NCI-H2029 treated with DMSO at 0.1 percent for 48 hours (cell line): ENCODE data around the gene RFT1.

Source experiments
- DNase-seq: peaks from one replicate; lab custom pipeline; 2025; lab: John Stamatoyannopoulos, UW

RFT1 gene

DNA sequence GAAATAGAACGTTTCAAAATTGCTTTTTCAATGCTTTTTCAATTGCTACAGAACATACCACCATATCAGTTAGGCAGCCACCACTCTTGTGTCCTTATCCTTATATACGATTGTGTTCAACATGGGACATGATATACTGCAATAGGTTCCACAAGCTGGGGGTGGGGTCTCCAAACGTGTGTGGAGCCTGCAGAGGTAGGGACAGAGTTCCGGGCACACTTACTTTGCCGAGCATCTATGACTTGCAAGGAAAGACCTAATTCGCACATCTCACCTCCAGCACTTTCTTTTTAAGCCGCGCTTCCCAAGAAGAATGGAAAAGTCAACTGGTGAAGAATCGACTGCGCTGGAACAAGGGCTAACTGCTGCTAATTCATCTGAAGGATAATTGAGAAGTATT lies 44.8 kb downstream of the RFT1 start:
- DNase-seq: no peak

DNA sequence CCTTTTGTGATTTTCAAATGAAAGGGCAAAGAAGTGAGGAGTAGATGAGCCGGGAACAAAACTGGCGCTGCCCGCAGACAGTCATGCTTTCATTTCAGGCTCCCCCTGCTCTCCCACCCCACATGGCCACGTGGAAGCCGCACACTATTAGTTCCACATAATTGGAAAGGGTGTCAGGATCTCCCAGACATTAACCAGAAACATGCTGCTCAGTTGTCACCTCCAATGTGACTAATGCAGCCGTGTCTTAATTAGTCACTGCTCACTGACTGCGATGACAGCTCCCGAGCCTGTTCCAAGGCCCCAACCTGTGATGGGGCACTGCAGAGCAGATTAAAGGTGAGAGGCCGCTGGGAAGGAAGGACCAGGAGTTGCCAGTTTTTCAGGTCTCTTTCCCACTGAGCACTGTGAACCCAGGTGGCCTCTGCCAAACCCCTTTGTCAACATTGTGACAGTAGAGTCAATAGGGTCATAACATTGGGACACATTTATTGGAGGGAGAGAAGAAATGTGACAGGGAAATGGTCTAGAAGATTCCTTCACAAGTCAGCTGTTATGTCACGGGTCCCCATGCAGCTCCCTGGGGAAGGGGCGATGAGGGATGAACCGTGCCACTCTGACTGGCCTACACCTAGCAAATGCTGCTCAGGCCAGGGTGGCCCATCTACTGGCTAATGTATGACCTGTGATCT lies 45.8 kb downstream of the RFT1 start:
- DNase-seq: no peak

DNA sequence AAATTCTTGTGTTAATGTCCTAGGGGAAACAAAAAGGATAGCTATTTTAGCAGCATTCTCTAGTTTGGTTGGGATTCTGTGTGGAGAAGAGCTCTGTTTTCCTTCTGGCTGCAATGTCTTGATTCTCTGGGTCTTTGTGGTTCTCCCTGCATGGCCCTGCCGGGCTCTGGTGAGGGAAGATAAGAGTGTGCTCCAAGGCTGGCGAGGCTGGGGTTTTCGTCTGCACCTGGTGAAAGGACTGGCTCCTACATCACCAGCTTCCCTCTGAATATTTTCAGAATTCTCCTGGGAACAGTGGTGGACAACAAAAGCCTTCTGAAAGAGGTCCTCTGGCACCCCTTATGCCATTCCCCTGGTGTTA lies 46.3 kb downstream of the RFT1 start:
- no peak for DNase-seq

GRCh38 chr3:53083521-53083920 lies 46.7 kb downstream of the RFT1 start:
- no peak for DNase-seq

GRCh38 chr3:53082736-53083135 lies 47.5 kb downstream of the RFT1 start:
- no peak for DNase-seq

- no peak for DNase-seq
Measured at GRCh38 chr3:53081318-53081717, 48.9 kb downstream of the RFT1 start.

GRCh38 chr3:53080612-53081205 lies 49.5 kb downstream of the RFT1 start:
- DNase-seq: no peak

- no peak for DNase-seq
Measured at GRCh38 chr3:53079791-53080555, 50.3 kb downstream of the RFT1 start.

DNA sequence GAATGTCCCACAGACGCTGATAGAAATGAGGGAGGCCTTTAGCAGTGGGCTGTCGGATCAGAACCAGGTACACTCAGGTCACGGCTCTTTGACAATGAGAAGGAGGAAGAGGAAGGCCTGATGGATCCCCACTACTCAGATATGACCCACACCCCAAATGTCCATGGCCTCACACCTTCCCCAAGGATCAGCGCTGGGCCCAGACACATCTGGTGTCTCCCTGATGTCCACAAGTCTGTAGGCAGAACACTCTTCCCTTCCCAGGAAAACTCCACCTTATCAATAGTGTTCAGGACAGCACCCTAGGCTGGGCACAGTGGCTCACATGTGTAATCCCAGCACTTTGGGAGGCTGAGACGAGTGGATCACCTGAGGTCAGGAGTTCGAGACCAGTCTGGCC lies 51.1 kb downstream of the RFT1 start:
- no peak for DNase-seq

GRCh38 chr3:53078656-53079055 lies 51.6 kb downstream of the RFT1 start:
- DNase-seq: no peak

DNA sequence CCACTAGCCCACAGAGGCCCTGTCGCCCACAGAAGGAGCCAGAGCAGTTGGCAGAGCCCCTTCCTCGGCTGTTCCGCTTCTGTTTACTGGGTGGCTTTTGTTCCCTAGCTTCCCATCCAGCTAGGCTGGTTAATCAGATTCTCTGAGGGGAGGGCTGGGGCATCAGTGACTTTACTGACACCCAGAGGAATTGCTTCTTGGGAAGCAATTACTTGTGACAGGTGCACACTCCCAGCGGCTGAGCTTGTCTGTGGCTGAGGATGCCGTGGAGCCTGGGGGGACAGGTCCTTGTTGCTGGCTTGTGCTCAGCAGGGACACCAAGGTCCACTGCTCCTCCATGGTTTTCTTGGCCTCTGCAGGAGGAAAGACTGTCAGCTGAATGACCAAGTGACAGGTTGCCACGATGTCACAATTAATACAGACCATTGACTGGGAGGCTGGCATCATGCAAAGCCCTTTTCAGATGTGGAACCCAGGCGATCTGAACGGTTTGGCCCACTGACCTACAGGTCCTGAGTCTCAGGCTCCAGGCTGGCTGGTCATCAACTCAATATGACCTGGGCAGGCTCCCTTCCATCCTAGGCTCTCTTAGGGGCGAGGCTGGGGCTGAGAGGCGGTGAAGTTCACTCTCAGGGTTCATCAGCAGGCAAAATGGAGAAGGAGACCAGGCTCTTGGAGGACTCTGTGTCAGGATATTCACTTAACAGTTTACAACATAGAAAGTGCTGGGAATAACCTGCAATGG lies 52.6 kb downstream of the RFT1 start:
- DNase-seq: no peak

GRCh38 chr3:53075743-53076140 lies 54.5 kb downstream of the RFT1 start:
- DNase-seq: no peak

DNA sequence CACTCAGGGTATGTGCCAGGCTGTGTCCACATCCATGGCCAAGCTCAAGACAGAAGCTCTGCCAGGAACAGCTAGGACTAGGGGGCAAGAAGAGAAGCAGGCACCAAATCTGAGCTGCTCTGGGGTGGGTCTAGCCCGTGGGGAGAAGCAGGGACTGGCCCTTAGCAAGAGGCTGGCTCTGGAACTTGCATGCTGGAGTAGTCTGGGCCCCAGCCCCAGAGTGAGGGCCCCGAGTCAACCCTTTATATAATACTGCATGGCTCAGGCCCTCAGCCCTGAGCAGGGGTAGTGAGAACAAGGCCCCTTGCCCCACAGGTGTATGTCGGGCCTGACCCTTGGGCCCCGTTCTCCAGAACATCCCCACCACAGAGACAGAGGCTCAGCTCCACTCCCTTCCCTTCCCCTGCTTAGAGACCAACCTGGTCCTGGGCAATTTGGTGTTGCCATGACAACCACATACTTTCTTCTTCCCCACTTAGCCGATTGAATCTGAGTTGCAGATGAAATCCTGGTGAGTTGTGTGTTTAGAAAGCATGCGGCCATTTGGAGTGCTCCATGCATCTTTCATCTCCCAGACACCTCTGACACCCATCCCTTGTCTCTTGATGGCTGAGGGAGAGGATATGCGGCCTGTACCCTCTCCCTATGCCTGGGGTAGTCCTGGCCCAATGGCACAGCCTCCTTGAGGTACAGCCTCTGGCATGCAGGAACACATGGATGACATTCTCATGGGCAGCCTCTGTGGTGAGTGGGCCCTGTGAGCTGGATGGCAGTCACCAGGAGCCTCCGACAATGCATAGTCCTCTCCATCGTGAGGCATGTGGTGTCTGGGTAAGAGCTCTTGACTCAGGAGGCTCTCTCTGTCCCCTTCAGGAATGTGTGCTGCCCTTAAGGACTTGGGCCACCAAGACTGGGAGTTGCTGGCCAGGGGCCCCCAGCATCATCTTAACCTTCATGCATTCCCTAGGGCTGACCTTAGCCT lies 55.2 kb downstream of the RFT1 start:
- no peak for DNase-seq

DNA sequence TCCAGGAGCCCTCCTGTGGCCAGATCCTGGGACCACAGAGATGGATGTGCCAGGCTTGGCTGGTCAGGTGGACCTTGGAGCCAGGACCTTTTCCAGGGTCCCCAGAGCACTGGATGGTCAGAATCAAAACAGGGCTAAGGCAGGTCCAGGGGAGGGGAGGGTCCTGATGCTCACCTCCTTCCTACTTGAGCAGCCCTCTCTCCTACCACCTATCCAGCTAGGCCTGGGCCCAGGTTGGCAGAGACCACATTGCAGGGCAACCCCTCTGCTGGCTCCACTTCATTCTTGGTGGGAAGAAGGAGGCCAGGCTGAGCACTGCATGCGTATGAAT lies 55.9 kb downstream of the RFT1 start:
- DNase-seq: no peak

GRCh38 chr3:53073553-53074365 lies 56.5 kb downstream of the RFT1 start:
- no peak for DNase-seq

GRCh38 chr3:53072653-53073552 lies 57.3 kb downstream of the RFT1 start:
- DNase-seq: peak; percentile 56

DNA sequence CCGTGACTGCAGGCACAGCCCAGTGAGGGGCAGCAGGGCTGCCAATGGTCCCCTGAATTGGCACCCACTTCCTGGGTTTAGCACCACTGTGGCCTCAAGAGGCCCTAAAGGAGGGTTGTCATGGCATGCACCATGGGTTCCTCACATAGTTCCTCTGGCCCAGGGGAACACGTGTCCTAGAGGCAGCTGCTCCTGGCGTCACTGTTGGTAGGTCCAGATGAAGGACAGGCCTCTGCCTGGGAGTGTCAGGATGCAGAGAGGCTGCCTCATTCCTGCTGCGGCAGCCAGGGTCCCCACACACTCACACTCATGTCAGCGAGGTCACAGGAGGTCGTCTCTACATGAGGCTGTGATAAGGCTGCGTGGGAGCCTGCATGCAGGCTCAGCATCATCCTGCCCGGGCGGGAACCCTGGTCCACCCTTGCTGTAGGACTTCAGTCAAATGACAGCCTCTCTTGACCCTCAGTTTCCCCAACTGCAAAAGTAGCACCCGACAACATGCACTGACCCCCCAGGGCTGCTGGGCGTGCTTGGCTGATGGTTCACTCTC lies 58.3 kb downstream of the RFT1 start:
- DNase-seq: no peak

DNA sequence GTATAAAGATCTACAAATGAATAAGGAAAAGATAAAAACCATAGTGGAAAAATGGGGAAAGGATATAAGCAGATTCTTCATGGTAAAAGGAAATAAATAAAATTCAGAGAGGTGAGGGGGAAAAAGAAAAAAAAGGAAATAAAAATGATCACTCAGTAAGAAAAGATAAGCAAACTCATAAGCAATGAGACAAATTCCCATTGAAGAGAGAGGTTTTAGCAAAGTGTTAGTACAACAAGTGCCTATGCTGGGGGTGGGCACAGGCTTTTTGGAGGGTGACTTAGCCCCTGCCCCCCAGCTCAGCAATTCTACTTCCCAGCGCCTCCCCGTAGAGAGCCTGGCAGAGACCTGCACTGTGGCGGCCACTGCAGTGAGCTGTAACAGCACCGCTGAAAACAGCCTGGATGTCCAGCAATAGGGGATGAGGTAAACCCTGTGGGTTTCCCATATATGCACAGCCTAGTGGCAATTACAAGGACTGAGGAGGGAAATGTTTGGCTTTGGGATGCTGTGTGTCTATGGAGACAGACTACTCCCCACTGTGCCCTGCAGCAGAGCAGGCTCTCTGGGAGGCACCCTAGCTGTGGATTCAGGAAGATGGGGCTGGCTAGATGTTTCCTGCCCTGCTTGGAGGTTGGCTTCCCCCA lies 60.7 kb downstream of the RFT1 start:
- DNase-seq: no peak

GRCh38 chr3:53068176-53068575 lies 62.1 kb downstream of the RFT1 start:
- DNase-seq: no peak
